ENCODE data around the gene RBBP9.
"Not testable (repeated sequence)": the region's sequence is repeated elsewhere in the genome, so short reads cannot be mapped to it uniquely, and the experiment has no call there.

RBBP9 gene

GRCh38 chr20:18496740-18497592, at the start of gene RBBP9:
RBBP9 (minus strand) TSS chr20:18497225; CDS start chr20:18497167, 58 bp downstream.
- peak; percentile 36 for FAIRE-seq

- no peak for FAIRE-seq
These were observed 48.5 kb upstream of the RBBP9 start for GRCh38 chr20:18545566-18545965.

GRCh38 chr20:18543932-18544331, 46.9 kb upstream of the RBBP9 start:
- no peak for FAIRE-seq

GRCh38 chr20:18543216-18543615, 46.2 kb upstream of the RBBP9 start:
- no peak for FAIRE-seq

GRCh38 chr20:18541741-18542140, 44.7 kb upstream of the RBBP9 start:
- no peak for FAIRE-seq

GRCh38 chr20:18537651-18538050, 40.6 kb upstream of the RBBP9 start:
- FAIRE-seq = no peak

GRCh38 chr20:18533978-18534644, 37.1 kb upstream of the RBBP9 start:
- FAIRE-seq = no peak

- FAIRE-seq = no peak
These were observed 36.5 kb upstream of the RBBP9 start for GRCh38 chr20:18533491-18533890.

GRCh38 chr20:18532626-18533025, 35.6 kb upstream of the RBBP9 start:
- no peak for FAIRE-seq

- FAIRE-seq = no peak
These were observed 32.0 kb upstream of the RBBP9 start for GRCh38 chr20:18529041-18529440.

GRCh38 chr20:18527836-18528235, 30.8 kb upstream of the RBBP9 start:
- no peak for FAIRE-seq

- FAIRE-seq = no peak
These were observed 30.3 kb upstream of the RBBP9 start for GRCh38 chr20:18527339-18527738.

- not testable (repeated sequence) for FAIRE-seq
These were observed 29.7 kb upstream of the RBBP9 start for GRCh38 chr20:18526761-18527160.

GRCh38 chr20:18524646-18525045, 27.6 kb upstream of the RBBP9 start:
- FAIRE-seq = no peak

GRCh38 chr20:18523066-18523465, 26.0 kb upstream of the RBBP9 start:
- no peak for FAIRE-seq

- not testable (repeated sequence) for FAIRE-seq
These were observed 25.0 kb upstream of the RBBP9 start for GRCh38 chr20:18522066-18522465.

- FAIRE-seq = no peak
These were observed 18.9 kb upstream of the RBBP9 start for GRCh38 chr20:18515973-18516372.

- no peak for FAIRE-seq
These were observed 17.1 kb upstream of the RBBP9 start for GRCh38 chr20:18514127-18514526.

- no peak for FAIRE-seq
These were observed 16.2 kb upstream of the RBBP9 start for GRCh38 chr20:18513208-18513607.

- no peak for FAIRE-seq
These were observed 14.5 kb upstream of the RBBP9 start for GRCh38 chr20:18511571-18511970.

GRCh38 chr20:18507218-18508191, 10.5 kb upstream of the RBBP9 start, which contains the start of gene SEC23B:
SEC23B (plus strand) TSS chr20:18507940; CDS start chr20:18510836, 2,896 bp downstream.
- peak; percentile 71 for FAIRE-seq

- no peak for FAIRE-seq
These were observed 9.7 kb upstream of the RBBP9 start for GRCh38 chr20:18506744-18507143.

Measured in TTC549 (cell line).